Measurements from ENCODE around the gene ANKRA2.

GRCh38 chr5:73592551-73592950 lies 27.1 kb upstream of the ANKRA2 start:
- no peak for TF ChIP-seq SUZ12 (IDR thresholded peaks at IDR 0.05; ENCODE audit: unreplicated experiment)
- TF ChIP-seq NFYB (IDR thresholded peaks at IDR 0.05; ENCODE audit: insufficient read depth, low read depth, low read length) = no peak
- no peak for TF ChIP-seq POLR2A (IDR thresholded peaks at IDR 0.05; ENCODE audit: low read depth, low read length)
- TF ChIP-seq, protein P1, sequence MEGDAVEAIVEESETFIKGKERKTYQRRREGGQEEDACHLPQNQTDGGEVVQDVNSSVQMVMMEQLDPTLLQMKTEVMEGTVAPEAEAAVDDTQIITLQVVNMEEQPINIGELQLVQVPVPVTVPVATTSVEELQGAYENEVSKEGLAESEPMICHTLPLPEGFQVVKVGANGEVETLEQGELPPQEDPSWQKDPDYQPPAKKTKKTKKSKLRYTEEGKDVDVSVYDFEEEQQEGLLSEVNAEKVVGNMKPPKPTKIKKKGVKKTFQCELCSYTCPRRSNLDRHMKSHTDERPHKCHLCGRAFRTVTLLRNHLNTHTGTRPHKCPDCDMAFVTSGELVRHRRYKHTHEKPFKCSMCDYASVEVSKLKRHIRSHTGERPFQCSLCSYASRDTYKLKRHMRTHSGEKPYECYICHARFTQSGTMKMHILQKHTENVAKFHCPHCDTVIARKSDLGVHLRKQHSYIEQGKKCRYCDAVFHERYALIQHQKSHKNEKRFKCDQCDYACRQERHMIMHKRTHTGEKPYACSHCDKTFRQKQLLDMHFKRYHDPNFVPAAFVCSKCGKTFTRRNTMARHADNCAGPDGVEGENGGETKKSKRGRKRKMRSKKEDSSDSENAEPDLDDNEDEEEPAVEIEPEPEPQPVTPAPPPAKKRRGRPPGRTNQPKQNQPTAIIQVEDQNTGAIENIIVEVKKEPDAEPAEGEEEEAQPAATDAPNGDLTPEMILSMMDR (IDR thresholded peaks at IDR 0.05 in 2 of 3, conservative IDR thresholded peaks at IDR 0.05 in 1 of 3; ENCODE audit: control insufficient read depth in 2 of 3, extremely low read depth in 1 of 3, insufficient read depth in 1 of 3, low read depth in 3 of 3, low read length in 3 of 3) = no peak
